GM12892 (cell line): ENCODE measurements around the gene KRTAP12-4.

Experiments used
- POLR2A ChIP-seq: IDR thresholded peaks from 2 replicates; pipeline ENCODE4 v1.6.1; 2011; ENCODE audit warnings: low read depth, low read length, control low read depth
- POLR2AphosphoS5 ChIP-seq: IDR thresholded peaks from 2 replicates; pipeline ENCODE4 v1.6.1; 2011; ENCODE audit warnings: low read depth, low read length, control low read depth
- TAF1 ChIP-seq: IDR thresholded peaks from 2 replicates; pipeline ENCODE4 v1.6.1; 2011; ENCODE audit warnings: low read depth, mild to moderate bottlenecking, control low read depth, low read length, borderline replicate concordance

DNA sequence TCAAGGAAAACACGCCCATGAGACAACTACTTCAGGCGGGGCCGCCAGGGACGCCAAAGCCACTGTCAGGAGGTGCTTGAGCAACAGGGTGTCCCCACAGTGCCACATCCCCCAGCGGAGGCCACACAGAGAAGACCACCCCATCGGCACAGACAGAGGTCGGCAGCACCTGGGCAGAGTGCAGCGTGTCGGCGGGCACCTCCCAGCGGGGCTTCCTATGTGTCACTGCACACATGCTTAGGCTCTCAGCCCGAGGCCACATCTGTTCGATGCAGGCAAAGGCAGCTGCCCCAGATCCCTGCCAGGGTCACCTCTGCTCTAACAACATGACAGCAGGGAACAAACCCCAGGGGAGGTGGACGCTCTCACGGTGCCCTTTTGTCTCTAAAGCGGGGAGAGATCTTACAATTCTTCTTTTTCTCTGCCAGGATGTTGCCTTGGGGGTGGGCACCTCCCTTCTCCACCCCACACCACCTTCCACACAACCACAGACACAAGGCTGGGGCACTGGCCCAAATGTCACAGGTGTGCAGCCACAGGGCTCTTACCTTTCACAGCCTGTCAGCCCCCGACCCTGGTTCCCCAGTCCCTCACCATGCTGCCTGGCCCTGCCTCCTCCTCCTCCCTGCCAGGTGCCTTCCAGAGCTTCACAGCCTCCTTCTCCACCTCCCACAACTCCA lies 38.4 kb downstream of the KRTAP12-4 start:
- TF ChIP-seq POLR2AphosphoS5 (no peak), POLR2A (no peak), TAF1 (no peak)
